Kidney glomerular epithelial cell (primary cell): ENCODE measurements around the gene FATE1.
"Not testable (repeated sequence)": the region's sequence is repeated elsewhere in the genome, so short reads cannot be mapped to it uniquely, and the experiment has no call there.

Source experiments
- DNase-seq: peaks from one replicate; lab custom pipeline; 2025; lab: John Stamatoyannopoulos, UW

FATE1 gene

GRCh38 chrX:151715752-151716151 is at the start of gene FATE1:
Gene FATE1, plus strand, starts transcription at chrX:151716035. Its CDS starts 85 bp downstream, at chrX:151716120.
- DNase-seq = no peak

GRCh38 chrX:151675121-151675746 is 40.6 kb upstream of the FATE1 start:
- no peak for DNase-seq

- DNase-seq = no peak
Measured at GRCh38 chrX:151676196-151676595, 39.6 kb upstream of the FATE1 start.

GRCh38 chrX:151679798-151680402 is 35.9 kb upstream of the FATE1 start:
- DNase-seq = no peak

- no peak for DNase-seq
Measured at GRCh38 chrX:151680805-151681204, 35.0 kb upstream of the FATE1 start.

- DNase-seq = no peak
Measured at GRCh38 chrX:151687635-151688034, 28.2 kb upstream of the FATE1 start.

GRCh38 chrX:151688695-151689094 is 27.1 kb upstream of the FATE1 start:
- no peak for DNase-seq

GRCh38 chrX:151692825-151693224 is 23.0 kb upstream of the FATE1 start:
- no peak for DNase-seq

- no peak for DNase-seq
Measured at GRCh38 chrX:151694121-151694520, 21.7 kb upstream of the FATE1 start.

GRCh38 chrX:151694661-151695582 is 20.9 kb upstream of the FATE1 start, which contains the start of gene PRRG3:
Gene PRRG3, plus strand, starts transcription at chrX:151695458. Its CDS starts 3,357 bp downstream, at chrX:151698815.
- no peak for DNase-seq

GRCh38 chrX:151695583-151696340 is 20.1 kb upstream of the FATE1 start:
- no peak for DNase-seq

GRCh38 chrX:151697082-151697481 is 18.8 kb upstream of the FATE1 start:
- DNase-seq = not testable (repeated sequence)

GRCh38 chrX:151697522-151697921 is 18.3 kb upstream of the FATE1 start:
- DNase-seq = no peak

GRCh38 chrX:151698485-151698884 is 17.4 kb upstream of the FATE1 start:
- DNase-seq = no peak

GRCh38 chrX:151699746-151700145 is 16.1 kb upstream of the FATE1 start:
- no peak for DNase-seq

GRCh38 chrX:151700581-151700980 is 15.3 kb upstream of the FATE1 start:
- no peak for DNase-seq

GRCh38 chrX:151701071-151701470 is 14.8 kb upstream of the FATE1 start:
- no peak for DNase-seq

GRCh38 chrX:151701531-151701930 is 14.3 kb upstream of the FATE1 start:
- no peak for DNase-seq

- DNase-seq = no peak
Measured at GRCh38 chrX:151702026-151702714, 13.7 kb upstream of the FATE1 start.

- no peak for DNase-seq
Measured at GRCh38 chrX:151702741-151703340, 13.0 kb upstream of the FATE1 start.

- no peak for DNase-seq
Measured at GRCh38 chrX:151703487-151703886, 12.3 kb upstream of the FATE1 start.
